Activated T-cell treated with anti-CD3 and anti-CD28 coated beads, Interleukin-2, amount 50 U/mL, for 1 hour (primary cell): ENCODE data around the gene MTR.
A peak's percentile ranks its signal among the peaks of the same experiment; 100 is the strongest.
"Not testable (repeated sequence)": the region's sequence is repeated elsewhere in the genome, so short reads cannot be mapped to it uniquely, and the experiment has no call there.

Experiments
- DNase-seq: peaks from one replicate; pipeline ENCODE4 v3.0.0-alpha.2; 2020

Gene MTR

GRCh38 chr1:236865818-236866155 is 70.7 kb downstream of the MTR start:
- DNase-seq, result no peak

DNA sequence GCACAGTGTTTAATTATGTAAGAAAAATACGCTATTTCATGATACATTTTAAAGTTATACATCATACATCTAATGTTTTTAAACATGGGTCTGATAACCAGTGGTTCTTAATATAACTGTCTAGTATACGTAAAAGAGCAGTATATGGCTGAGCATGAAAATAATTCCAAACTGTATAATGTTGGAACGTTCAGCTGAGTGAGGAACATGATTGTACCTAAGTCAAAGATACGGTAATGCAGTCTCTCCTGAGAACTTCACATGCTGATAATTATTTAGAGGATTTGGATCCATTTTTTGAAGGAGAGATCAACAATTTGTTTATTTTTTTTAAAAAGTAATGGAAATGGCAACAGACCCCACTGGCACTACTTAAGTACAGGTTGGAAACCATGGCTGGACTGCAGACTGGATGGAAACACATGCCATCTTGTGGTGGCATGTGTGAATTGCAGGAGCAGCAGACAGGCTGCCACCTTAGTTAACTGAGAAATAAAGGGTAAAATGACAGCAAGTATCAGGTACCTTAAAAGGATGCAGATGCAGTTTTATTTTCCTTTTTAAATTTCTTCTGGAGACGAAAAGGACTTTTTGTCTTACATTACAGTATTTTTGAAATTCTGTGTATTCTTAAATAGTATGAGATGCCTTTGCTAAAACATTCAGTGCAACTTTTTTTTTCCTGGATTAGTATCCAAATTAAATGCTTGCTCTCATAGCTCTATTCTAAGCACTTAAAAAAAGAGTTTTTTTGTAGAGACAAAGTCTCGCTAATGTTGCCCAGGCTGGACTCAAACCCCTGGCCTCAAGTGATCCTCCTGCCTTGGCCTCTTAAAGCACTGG is 73.8 kb downstream of the MTR start:
- peak; percentile 37 for DNase-seq

GRCh38 chr1:236869911-236870310 is 74.8 kb downstream of the MTR start:
- no peak for DNase-seq

DNA sequence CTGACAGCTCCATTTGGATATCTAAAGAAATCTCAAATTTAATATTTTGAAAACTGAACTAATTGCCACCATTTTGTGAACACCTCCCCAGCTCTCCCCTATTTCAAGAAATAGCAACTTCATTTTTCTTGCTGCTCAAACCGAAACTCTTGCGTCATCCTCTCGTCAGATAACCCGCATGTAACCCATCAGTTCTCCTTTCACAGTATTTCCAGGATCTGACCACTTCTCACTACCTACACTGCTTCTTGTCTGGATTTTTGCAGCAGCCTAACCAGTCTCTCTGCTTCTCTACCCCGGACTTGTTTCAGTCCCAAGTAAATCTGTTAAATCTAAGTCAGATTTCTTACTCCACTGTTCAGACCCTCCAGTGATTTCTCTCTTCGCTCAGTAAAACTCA is 75.6 kb downstream of the MTR start:
- DNase-seq, result no peak

GRCh38 chr1:236872075-236872666 is 77.1 kb downstream of the MTR start:
- no peak for DNase-seq

- DNase-seq, result no peak
Measured at GRCh38 chr1:236875975-236876374, 80.9 kb downstream of the MTR start.

- DNase-seq, result no peak
Measured at GRCh38 chr1:236877661-236878060, 82.6 kb downstream of the MTR start.

- no peak for DNase-seq
Measured at GRCh38 chr1:236880209-236880608, 85.1 kb downstream of the MTR start.

DNA sequence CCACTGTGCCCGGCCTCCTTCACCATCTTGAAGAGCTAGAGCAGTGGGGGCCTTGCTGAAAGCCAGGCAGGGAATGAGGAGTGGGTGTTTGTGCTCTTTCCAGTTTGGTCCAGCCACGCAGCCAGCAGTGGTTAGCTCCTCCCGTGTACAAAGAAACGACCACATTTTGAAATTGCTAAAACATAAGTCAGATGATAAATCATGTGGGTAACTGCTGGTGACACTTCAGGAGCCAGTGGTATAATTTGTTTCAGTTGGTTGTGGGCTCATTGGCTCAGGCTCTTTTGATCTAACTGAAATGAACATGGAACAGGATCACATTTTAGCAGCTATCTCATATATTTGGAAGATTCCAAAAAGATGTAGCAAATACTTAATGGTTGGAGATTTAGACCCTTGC is 87.6 kb downstream of the MTR start:
- DNase-seq, result no peak

GRCh38 chr1:236886199-236886598 is 91.1 kb downstream of the MTR start:
- DNase-seq, result no peak

- DNase-seq, result no peak
Measured at GRCh38 chr1:236887081-236887480, 92.0 kb downstream of the MTR start.

- no peak for DNase-seq
Measured at GRCh38 chr1:236888126-236888525, 93.0 kb downstream of the MTR start.

GRCh38 chr1:236888903-236889302 is 93.8 kb downstream of the MTR start:
- no peak for DNase-seq

- DNase-seq, result no peak
Measured at GRCh38 chr1:236890152-236891056, 95.3 kb downstream of the MTR start.

DNA sequence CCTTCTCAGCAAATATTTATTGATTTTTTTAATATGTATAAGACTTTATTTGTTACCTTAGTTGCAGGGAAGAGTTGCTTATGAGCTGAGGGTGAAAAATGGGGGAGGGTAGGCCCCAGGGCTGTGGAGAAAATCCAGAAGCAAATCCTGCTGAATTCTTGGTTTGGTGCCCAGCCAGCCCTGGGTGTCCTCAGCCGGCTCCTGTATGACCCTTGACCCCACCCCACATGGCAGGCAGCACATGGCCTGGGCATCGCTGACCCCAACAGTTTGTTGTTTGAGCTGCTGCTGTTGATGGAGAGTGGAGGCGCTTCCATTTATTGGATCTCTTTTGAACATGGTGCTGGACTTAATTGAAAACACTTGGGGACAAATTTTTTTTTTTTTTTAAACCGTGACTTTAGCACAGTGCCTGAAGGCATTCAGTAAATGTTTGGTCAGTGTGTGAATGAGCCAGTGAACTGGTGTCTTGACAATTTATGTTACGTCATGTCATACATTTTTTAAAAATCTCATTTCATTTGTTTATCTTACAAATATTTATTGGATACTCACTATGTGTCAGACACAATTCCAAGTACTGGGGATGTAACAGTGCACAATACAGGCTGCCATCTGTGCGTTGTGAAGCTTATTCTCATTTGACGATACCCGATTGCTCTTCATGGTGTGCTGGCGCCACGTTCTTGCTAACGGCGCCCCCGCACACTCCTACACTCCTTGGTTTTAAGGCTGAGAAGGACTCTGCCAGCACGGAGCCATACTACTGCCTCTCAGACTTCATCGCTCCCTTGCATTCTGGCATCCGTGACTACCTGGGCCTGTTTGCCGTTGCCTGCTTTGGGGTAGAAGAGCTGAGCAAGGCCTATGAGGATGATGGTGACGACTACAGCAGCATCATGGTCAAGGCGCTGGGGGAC is 98.8 kb downstream of the MTR start:
- DNase-seq, result no peak

DNA sequence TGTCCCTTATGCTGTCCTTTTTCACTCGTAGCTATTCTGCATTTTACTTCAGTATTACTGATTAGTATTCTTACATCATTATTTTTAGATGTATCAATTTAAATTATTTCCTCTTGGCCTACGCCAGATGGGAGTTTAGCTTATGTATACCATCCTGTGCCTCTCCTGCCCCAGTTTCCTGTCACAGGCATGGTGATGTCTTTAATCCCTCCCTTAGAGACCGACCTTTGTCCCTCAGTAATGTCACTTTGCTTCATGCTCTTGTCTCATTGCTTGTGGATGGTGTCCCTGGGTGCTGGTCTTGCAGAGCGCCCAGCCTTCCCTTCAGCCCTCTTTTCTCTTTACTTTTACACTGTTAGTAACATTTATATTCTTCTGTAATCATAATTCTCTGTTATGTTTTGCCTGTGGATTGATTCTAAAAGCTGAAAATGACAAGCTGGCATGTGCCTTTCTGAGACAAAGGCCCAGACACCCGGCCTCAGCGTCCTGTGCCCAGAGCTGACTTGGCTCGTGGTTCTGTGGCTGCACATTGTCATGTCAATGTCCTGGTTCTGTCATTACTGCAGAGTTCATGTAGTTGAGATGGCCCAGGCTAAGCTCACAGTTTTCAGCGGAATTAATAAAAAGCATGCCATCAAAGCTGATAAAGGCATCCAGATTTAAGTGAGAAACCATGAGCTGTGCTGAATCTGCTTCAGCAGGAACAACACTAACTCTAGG is 100.7 kb downstream of the MTR start:
- no peak for DNase-seq

DNA sequence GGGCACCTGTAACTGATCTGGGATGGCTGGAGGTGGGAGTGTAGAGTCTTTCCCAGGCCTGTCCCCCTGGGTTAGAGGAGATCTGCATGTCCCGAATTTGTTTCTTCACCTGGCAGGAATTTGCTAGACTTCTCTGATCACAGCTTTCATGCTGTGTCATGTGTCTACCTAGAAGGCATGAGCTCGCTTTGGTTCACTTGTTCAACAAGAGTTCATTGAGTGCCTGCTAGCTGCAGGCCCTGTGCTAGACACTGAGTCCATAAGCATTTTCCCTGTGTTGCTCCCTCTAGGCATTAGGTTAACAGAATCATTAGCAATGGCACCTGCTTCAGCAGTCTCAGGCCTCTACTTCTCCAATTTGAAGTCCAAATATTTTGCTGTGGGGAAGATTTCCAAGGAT is 101.6 kb downstream of the MTR start:
- DNase-seq, result no peak

GRCh38 chr1:236904892-236905741 is 110.0 kb downstream of the MTR start:
- no peak for DNase-seq

GRCh38 chr1:236907205-236907604 is 112.1 kb downstream of the MTR start:
- no peak for DNase-seq

GRCh38 chr1:236908669-236909068 is 113.6 kb downstream of the MTR start:
- DNase-seq, result no peak

DNA sequence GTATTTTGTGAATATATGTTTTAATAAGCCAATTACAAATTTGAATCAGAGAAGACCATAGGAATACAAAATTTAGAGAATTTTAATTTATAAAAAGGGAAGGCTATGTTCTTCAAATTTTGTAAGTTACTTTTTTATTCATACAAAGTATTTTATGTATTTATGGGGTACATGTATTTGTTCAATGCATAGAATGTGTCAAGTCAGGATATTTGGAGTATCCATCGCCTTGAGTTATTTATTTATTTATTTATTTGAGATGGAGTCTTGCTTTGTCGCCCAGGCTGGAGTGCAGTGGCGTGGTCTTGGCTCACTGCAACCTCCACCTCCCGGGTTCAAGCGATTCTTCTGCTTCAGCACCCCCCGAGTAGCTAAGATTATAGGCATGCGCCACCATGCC is 116.0 kb downstream of the MTR start:
- DNase-seq, result not testable (repeated sequence)
